Measurements from ENCODE around the gene CHCHD6.

GRCh38 chr3:126979046-126979628, 275.1 kb downstream of the CHCHD6 start:
- TF ChIP-seq CEBPB (IDR thresholded peaks at IDR 0.05; ENCODE audit: low read depth) (no peak), CTCF (IDR thresholded peaks at IDR 0.05 in 2 of 3, conservative IDR thresholded peaks at IDR 0.05 in 1 of 3; ENCODE audit: borderline replicate concordance in 1 of 3, insufficient read depth in 1 of 3, low read depth in 2 of 3, low read length in 2 of 3) (no peak), POLR2A (IDR thresholded peaks at IDR 0.05; ENCODE audit: borderline replicate concordance, extremely low read depth, insufficient read depth, insufficient read length) (no peak), POLR2AphosphoS5 (IDR thresholded peaks at IDR 0.05; ENCODE audit: low read depth, low read length) (no peak), ELF1 (IDR thresholded peaks at IDR 0.05; ENCODE audit: borderline replicate concordance, low read depth) (no peak), MAX (IDR thresholded peaks at IDR 0.05) (no peak)

All from HCT116 (cell line).